AML-193 (cell line): ENCODE data around the gene RAET1E.
"Not testable (repeated sequence)": the region's sequence is repeated elsewhere in the genome, so short reads cannot be mapped to it uniquely, and the experiment has no call there.

Source experiments
- DNase-seq, 2 experiments: peaks; one replicate each; lab custom pipeline; 2025; lab: John Stamatoyannopoulos, UW

RAET1E gene

DNA sequence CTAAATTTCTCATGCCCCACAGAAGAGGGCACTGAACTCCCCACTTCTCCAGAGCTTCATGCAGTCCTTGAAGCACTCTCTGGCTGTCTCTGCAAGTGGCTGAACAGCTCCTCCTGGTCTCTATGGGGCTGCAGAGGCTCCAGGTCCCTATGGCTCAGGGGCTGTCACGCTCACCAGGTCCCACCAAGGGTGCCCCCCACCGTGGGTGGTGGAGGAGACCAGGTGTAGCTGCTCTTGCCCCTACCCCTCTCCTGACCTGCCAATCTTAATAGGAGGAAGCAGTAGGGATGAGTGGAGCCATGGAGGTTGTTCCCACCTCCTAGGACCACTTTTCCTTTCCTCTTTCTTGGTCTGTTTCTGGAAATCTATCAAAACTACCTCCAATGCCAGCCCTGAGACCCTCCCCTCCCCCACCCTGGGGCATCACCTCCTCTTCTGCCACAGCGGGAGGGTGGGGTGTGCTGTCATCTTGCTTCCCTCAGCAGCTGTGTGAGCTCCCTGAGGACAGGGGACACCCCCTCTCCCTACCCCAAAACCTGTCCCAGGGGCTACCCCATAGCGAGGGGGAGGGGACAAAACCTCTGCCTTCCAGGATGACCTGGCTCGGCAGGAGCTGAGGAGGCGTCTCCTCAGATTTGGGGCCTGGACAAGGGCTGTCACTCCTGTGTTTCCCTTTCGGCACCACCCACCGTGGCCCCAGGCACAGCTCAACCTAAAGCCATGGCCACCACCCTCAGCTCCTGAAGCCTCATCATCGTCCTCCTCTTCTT lies 12.0 kb upstream of the RAET1E start:
- no peak for DNase-seq

DNA sequence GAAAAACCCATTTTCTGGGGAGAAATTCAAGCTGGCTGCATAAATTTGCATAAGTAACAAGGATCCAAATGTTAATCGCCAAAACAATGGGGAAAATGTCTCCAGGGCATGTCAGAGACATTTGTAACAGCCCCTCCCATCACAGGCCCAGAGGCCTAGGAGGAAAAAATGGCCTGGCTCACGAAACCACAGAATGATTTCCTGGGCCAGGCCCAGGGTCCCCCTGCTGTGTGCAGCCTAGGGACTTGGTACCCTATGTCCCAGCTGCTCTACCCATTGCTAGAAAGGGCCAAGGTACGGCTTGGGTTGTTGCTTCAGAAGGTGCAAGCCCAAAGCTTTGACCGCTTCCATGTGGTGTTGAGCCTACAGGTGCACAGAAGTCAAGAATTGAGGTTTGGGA lies 10.6 kb upstream of the RAET1E start:
- not testable (repeated sequence) for DNase-seq

- no peak for DNase-seq
Observed at GRCh38 chr6:149907317-149907716, 9.4 kb upstream of the RAET1E start.

DNA sequence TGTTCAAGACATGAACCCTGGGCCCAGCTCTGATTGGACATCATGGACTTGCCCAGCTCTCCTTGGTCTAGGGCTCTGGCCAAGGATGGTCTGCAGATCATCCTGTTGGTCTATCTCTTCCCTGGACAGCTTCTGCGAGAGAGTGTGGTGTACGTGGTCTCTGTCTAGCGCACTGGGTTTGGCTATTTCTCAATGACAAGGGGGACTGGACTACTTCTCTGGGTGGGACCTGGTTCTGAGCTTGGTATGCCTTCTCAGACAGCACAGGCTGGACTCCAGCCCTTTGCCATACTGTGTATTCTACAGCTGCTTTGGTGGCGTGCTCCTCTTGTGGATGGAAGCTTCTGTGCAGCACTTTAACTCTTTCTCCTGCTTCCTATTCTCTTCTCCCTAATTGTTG lies 8.5 kb upstream of the RAET1E start:
- DNase-seq: no peak

GRCh38 chr6:149905911-149906371 lies 8.0 kb upstream of the RAET1E start:
- DNase-seq: no peak

DNA sequence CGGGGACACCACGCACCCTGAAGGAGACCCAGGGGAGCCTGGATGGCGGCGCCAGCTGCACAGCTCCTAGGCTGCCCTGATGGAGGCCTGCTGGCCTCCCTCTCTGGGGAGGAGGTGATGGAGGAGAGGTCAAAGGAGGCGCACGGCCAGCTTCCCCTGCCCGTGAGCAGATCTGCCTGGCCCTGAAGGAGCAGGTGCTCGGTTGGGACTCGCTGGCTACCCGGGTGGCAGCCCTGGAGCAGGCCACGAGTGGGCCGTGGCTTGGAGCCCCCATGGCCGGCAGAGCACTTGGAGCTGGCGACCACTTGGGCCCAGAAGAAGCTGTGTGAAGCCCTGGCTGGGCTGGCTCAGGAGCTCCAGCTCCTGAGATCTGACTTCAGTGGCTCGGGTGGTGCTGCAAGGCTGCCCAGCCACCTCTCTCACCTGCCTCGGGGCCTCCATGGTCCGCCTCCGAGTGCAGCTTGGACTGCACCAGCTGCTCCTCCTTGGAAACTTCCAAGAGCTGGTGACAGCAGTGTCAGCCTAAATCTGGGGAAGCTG lies 7.5 kb upstream of the RAET1E start:
- no peak for DNase-seq

DNA sequence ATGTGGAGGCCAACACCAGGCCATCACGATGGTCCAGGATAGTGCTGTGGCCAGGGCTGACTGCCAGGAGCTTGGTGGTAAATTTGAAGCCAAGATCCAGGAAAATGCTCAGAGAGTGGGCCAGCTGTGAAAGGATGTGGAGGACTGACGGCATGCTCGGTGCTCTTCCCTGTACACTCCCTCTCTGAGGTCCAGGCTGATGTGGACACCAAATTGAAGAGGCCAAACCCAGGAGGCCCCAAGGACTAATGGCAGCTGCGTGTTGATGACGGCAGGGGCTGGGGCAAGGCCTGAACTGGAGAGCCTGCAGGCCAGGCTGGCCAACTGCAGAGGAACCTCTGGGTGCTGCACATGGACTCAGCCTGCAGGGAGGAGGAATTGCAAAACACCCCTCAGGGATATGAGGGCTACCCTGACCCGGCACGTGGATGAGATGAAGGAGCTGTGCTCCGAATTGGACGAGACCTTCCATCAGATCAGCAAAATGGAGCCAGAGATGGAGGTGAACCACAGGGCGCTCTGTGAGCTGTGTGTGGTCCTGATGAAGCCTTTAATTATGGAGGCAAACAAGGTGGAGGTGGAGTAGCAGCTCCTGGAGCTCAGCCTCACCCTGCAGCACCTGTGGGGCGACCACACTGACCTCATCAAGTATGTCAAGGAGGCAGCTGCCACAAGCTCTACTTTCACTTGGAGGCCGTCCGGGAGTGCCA lies 6.9 kb upstream of the RAET1E start:
- DNase-seq: no peak

DNA sequence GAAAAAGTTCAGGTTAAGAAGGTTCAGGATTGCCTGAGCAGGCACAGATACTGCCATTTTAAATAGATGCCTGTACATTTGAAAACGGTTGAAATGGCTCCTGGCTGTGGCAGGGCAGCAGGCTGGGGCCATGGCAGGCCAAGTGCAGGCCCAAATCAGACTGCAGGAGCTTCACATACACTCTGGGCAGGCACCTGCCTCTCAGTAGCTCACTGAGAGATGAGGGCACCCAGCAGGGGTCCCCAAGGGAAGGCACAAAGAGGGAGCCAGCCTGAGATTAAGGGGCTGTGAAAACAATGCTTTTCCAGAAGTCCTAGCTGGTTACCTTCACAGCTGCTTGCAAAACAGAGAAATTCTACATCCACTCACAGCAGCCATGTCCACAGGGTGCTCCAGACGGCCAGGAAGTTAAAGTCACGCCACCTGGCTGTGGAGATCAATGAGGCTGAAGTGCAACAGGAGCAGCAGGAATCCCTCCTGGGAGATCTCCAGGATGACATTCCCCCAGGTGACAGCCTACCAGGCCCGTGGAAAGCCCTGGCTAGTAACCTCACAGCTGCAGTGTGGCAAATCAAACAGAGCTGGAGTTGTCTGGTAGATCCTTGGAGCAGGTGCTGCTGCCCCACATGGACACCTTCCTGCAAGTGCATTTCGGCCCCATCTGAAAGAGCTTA lies 6.2 kb upstream of the RAET1E start:
- DNase-seq: no peak

DNA sequence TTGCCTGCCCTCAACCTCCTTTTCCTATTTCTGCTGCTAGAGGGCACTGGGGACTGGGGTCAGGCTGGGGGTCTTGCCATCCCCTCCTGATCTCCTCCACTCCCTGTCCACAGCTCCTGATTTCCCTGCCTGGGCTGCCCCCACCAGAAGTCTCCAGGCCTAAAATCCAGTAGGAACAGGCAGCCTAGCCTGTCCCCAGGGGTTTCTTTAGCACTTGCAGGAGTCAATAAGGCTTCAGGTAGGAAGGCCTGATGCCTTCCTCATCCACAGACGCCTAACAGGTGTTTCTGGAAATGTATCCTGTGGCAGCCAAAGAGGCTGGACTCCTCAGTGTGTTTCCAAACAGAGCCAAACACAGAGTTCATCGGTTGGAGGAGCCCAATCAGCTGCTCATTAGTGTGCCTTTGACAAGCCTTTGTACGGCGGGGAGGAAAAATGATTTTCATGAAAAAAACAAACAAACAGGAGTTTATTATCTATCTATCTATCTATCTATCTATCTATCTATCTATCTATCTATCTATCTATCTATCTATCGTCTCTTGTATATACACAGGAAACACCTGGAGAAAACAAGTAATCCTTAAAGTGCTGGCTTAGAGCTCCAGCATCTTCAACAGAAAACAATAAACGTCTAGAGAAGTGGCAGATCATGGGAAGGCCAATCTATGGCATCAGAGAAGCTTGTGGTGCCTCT lies 3.7 kb upstream of the RAET1E start:
- no peak for DNase-seq

DNA sequence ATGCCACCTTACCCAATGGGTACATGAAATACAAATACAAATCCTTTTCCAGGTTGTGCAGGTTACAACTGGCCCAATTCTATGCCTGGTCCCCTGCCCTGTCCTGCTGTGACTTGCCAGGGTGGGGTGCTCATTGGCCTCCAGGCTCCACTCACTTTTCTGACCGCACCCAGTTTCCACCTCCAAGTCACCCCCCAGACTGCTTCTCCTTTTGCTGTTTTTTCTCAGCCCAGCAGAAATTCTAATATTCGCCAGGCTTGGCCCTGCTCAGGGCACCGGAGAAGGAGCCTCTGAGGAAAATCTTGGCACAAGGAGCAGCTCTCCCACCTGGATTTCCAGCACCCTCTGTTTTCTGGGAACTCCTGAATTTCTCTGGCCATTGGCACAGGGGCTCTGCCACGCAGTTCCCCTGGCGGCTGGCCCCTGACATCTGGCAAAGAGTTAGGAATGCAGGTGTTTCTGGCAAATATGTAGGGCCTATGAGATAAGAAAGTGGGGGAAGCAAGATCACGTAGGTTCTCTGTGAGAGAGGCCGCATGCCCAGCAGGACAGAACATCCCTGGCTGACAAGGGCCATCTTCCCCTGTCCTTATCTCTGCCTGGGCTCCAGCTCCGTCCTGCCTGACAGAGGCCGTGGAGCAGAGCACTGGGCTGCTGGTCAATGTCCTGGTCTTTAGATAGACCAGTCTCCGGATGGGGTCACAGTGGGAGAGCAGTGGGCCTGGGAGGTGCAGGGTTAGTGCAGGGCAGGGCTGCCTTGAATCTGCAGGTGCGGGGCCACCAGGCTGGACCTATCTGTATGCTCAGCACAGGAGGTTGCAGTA lies 2.9 kb upstream of the RAET1E start:
- no peak for DNase-seq

- no peak for DNase-seq
Observed at GRCh38 chr6:149899926-149900619, 2.2 kb upstream of the RAET1E start.

DNA sequence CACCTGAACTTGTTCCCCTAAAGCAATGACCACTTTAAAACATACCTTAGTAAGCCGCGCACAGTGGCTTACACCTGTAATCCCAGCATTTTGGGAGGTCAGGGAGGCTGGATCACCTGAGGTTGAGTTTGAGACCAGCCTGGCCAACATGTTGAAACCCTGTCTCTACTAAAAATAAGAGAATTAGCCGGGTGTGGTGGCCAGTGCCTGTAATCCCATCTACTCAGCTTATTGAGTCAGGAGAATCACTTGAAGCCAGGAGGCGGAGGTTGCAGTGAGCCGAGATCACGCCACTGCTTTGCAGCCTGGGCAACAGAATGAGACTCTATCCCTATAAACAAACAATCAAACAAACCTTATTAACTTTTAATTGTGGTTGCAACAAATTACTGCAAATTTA lies 1.6 kb upstream of the RAET1E start:
- DNase-seq: no peak

GRCh38 chr6:149898966-149899365 lies 1.1 kb upstream of the RAET1E start:
- DNase-seq: no peak

- DNase-seq: no peak
Observed at GRCh38 chr6:149897015-149897697, 757 bp downstream of the RAET1E start.

GRCh38 chr6:149896491-149896890 lies 1.4 kb downstream of the RAET1E start:
- DNase-seq: no peak

DNA sequence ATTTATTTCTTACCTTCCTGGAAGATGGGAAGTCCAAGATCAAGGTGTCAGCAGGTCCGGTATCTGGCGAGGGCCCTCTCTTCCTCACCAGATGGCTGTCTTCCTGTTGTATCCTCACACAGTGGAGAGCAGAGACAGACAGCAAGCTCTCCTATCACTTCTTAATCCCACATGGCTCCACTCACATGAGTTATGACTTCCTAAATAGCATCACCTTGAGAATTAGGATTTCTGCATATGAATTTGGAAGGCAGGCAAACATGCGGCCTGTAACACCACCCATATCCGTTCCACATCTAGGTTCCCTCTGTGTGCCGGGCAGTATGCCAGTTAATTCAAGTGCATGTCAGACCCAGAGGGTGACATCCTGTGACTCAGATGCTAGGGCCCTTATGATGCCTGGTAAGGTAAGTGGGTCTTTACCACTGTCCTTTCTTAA lies 2.1 kb downstream of the RAET1E start:
- DNase-seq: peak; percentile 53 to 69

GRCh38 chr6:149895048-149895590 lies 2.8 kb downstream of the RAET1E start:
- DNase-seq: no peak

GRCh38 chr6:149891864-149892263 lies 6.0 kb downstream of the RAET1E start:
- DNase-seq: not testable (repeated sequence)

DNA sequence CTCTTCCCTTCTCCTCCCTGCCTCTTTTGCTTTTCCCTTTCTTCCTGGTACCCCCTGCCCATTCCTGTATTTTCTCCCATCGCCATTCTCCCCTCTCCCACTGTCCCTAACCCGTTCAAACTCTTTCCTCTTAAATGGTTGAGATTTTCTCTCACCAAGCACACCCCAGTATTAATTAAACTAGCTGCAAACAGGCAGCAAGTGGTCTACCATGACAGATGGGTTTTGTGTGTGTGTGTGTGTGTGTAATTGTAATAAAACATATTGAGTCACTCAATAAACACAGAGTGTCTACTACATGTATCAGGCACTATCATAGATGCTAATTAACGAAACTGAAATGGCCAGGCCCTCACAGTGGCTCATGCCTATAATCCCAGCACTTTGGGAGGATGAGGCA lies 6.7 kb downstream of the RAET1E start:
- DNase-seq: no peak

DNA sequence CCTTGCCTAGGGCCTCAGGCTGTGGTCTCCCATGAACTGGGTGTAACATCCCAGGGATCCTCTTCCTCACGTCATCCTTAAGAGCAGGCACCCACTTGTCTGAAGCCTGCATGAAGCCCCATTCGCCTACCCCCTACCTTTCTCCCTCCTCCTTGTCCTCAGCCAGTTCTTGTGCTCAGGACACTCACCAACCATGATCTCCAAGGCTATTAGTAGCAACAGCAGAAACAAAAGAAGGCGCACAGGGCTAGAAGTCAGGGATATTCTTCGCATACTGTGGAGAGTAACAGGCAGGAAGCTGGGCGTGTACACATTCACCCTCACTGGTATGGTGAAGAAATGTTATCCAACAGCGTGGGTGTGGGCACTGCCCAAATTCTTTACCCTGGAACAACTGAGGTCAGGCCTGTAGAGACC lies 7.3 kb downstream of the RAET1E start:
- DNase-seq: no peak
